ENCODE results near the gene CCR7. TPM values are rescaled to one million over a fixed set of nuclear protein-coding genes. Genes with fewer than 3 reads are reported as not detected.
"Not testable (repeated sequence)": the region's sequence is repeated elsewhere in the genome, so short reads cannot be mapped to it uniquely, and the experiment has no call there.

CCR7 gene
- total RNA-seq, 2 donors from 2014 or later: 0.31 to 0.95 TPM

GRCh38 chr17:40553694-40554534 is 11.4 kb downstream of the CCR7 start:
- no peak for ATAC-seq
- DNase-seq: no peak
- intact Hi-C loops (cut with DNase I, micrococcal nuclease): no loop called here

DNA sequence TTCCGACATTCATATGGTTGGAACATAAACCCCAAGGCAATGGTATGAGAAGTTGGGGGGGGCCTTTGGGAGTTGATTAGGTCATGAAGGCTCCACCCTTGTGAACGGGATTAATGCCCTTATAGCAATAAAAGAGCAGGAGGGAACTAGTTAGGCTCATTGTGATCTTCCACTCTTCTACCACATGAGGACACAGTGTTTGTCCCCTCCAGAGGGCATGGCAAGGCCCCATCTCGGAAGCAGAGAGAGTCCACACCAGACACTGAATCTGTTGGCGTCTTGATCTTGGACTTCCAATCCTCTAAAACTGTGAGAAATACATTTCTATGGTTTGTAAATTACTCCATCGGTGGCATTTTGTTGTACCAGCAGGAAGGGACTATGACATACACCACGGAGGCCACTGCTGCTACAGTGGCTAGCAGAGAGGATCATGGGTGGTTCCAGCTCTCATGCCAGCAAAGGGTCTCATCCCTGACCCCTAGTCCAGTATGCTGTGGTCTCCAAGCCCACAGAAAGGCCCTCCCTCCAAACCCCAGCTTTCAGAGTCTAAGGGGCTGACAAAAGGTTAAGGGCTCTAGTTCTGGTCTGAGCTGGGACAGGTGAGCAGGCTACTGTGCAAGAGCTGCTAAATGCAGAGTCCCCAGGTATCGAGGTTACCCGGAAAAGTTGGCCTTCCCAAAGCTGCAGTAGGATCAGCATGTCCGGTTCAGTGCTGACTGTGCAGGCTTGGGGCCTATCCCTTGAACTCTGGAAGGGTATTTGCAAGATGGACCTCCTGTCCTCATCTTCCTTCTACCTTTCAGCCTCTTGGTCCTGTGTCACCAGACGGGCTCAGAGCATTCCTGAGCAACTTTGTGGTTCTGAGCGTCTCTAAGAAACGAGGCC is 12.2 kb downstream of the CCR7 start:
- intact Hi-C loops (cut with DNase I, micrococcal nuclease): no loop called here
- peak in 1 of 2 donors; percentile 7 for DNase-seq
- ATAC-seq: no peak

GRCh38 chr17:40551879-40552768 is 13.1 kb downstream of the CCR7 start:
- no peak for ATAC-seq
- intact Hi-C loops (cut with DNase I, micrococcal nuclease): no loop called here
- peak in 1 of 2 donors; percentile 19 for DNase-seq

GRCh38 chr17:40551091-40551878 is 14.0 kb downstream of the CCR7 start:
- intact Hi-C loops (cut with DNase I, micrococcal nuclease): no loop called here
- ATAC-seq (peak; percentile 27), DNase-seq (peak; percentile 33 to 74)

GRCh38 chr17:40550608-40551007 is 14.7 kb downstream of the CCR7 start:
- intact Hi-C loops (cut with DNase I, micrococcal nuclease): no loop called here
- ATAC-seq: no peak
- DNase-seq: peak in 1 of 2 donors; percentile 16

- peak in 1 of 2 donors; percentile 16 for DNase-seq
- intact Hi-C loops (cut with DNase I, micrococcal nuclease): no loop called here
Measured at GRCh38 chr17:40548982-40549685, 16.1 kb downstream of the CCR7 start.

DNA sequence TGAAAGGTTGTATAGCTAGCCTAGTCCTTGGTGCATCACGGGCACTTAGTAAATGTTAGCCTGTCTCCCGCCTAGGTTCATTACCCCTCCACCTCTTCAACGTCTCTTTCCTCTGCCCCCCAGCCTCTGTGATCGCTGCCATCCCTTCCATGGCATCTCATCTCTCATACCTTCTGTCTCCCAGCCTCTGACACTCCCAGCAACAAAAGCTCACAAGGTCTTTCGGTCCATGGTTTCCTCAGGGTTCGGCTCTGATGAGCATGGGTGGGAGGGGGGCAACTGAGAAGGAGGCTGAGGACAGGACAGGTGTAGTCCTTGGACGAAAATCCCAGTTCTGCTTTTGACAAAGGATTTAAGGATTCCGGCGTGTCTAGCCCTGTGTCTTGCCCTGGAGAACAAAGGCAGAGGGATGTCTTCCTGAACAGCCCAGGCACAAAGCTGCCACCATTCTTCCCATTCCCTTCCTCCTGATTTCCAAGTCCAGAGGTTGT is 16.7 kb downstream of the CCR7 start:
- intact Hi-C loops (cut with DNase I, micrococcal nuclease): no loop called here
- ATAC-seq (no peak), DNase-seq (no peak)

More at GRCh38 chr17:40548982-40549685, 16.1 kb downstream of the CCR7 start:
- peak; percentile 86 for ATAC-seq

DNA sequence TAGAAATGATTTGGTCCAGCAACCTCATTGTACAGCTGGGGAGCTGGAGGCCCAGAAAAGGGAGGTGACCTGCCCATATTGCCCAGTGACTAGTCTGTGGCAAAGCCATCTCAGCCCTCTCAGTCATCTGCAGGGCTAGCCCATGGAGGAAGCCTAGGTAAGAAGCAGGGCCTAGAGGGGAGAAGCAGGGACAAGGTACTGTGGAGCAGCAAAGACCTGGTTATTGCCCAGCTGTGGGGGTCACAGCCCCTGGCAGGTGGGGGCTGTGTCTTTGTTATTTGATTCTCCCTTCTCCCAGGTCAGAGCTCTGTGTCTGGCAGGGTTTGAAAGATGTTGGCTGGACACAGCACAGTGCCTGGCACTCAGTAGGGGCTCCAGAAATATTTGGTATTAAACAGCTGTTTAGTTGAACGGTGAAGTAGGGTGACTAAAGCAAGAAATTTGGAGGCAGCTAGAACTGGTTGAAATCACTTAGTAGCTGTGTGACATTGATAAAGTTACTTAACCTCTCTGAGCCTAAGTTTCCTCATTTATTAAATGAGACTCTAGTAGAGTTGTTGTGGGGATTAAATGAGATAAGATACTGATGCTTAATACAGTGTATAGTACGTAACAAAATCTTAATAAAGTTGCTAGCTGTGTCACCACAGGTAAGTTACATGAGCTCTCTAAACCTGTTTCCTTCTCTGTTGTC is 17.3 kb downstream of the CCR7 start:
- DNase-seq (no peak), ATAC-seq (no peak)
- intact Hi-C loops (cut with DNase I, micrococcal nuclease): no loop called here

DNA sequence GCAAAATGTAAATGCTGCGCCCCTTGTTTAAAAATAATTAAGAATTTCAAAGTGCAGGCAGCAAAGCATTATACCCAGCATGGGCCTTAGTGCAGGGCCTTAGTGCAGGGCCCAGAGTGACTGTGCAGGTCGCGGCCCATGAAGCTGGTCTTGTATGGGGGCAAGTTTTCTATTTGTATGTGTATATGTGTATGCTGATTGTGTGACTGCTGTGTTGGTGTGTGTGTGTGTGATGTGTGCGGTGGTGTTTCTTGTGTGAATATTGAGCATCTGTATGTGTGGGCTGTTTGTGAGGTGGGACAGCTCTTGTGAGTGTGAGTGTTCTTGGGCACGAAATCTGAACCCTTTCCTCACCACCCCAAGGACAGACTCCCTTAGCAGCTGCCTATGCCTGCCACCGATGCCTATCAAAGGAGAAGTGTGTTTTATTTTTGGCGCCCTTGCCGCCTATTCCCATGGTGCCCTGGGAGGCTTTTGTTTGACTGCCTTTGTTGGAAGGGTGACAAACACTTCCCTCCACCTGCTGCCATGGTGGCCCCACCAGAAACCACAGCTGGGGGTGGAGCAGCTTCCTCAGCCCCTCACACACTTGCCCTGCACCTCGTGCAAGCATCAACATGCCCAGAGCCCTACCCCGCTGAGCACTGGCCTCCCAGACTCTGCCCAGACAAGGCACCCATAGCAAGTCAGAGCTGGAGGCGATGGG is 18.0 kb downstream of the CCR7 start:
- ATAC-seq (no peak), DNase-seq (peak in 1 of 2 donors; percentile 24)
- intact Hi-C loops (cut with DNase I, micrococcal nuclease): no loop called here

- DNase-seq; ATAC-seq; intact Hi-C loops (cut with DNase I, micrococcal nuclease): not testable (repeated sequence)
Measured at GRCh38 chr17:40546497-40546896, 18.8 kb downstream of the CCR7 start.

- DNase-seq (peak in 1 of 2 donors; percentile 2), ATAC-seq (no peak)
- intact Hi-C loops (cut with DNase I, micrococcal nuclease): no loop called here
Measured at GRCh38 chr17:40545660-40546059, 19.6 kb downstream of the CCR7 start.

DNA sequence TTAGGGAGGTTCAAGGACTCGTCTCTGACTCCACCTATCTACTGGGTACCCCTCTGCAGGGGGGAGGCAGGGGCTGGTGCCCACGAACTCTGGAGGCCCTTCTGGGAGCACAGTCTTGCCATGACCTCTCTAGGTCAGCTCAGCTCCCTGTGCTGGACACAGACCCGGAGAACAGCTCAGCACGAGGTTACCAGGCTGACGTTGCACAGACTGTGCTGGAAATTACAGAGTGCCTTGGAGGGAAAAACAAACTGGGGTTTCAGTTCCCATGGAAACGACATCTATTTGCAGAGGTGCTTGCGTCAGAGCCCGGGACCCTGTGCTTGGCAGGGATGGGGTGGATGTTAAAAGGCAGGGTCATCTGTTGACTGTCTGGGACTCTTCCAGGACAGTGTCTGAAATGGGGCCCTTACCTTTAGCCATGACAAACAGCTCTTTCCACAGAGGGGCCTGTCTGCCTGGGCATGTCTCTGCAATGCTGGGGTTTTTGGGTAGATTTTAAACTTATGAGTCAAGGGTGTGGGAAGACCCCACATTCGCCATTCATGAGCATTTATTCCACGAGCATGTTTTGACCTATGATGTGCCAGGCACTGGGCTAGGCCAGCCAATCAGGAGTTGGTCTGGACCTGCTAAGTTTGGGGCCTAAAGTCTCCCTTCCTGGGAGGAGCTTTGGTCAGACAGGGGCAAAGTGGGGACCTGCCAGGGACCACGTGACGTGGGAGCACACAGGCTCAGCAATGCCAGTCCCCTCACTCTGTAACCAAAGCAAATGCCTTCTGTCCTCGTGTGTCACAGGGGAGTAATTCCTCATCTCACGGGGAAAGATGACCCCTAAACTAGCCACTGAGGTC is 22.5 kb downstream of the CCR7 start:
- DNase-seq: peak in 1 of 2 donors; percentile 81
- intact Hi-C loops (cut with DNase I, micrococcal nuclease): no loop called here
- peak; percentile 37 for ATAC-seq

DNA sequence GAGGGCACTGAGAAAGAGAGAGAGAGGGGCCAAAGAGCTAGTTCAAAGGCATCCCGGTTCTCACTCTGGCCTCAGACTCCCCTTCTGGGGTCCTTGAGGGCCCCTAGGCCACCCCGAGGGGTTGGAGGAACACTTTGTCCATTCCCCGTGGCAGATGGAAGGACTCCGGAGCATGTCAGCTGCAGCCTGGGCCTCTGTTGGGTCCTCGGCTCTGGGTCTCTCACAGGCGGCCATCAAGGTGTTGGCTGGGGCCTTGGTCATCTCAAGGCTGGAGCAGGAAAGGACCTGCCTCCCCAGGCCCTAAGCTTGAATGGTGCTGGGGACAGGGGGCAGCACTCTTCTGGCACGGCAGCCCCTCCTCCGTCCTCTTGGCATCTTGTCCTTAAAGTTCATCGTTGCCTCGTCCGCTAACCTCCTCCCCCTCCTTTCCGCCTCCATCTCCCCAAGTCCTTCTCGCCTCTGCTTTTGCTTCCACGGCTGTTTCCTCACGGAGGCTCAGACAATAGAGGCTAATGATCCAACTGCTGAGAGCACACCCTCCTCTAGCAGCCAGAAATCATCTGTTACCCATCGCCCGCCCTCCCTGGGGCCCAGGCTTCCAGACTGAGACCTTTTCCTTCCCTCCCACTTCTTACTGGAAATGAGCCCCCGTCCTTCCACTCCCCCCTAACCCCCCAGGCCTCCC is 23.3 kb downstream of the CCR7 start:
- DNase-seq: no peak
- intact Hi-C loops (cut with DNase I, micrococcal nuclease): no loop called here
- peak; percentile 16 for ATAC-seq

DNA sequence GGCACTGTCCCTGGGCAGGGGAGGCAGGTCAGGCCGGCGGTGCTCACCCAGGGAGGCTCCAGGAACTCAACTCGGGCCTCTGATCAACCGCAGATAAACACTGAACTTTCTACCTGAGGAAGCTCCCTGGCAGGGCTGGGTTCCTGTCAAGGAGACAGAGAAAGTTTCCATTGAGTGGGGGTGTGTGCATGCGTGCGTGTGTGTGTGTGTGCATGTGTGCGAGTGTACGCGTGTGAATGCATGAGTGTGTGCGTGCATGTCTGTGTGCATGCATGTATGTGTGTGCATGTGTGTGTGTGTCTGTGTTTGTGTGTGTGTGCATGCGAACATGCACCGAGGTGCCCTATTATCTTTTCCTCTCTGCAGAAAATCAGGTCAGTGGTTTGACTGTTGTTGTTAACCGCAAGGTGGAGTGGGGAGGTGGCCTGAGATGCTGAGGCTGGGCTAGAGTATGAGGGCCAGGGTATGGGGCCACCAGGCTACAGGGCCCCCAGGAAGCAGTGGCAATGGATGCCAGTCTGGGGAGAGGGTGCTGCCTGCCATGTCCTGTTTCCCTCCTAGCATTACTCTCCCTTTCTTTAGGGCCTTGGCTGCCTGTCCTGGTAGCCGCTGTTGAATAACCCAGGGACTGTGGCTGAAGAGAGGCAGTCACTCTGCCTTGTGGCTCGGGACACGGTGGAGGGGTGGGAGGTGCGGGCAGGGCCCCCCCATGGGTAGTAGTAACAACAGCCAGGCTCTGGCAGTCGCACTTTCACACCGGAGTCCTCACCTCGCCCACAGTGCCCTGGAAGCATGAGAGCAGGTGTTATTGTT is 24.0 kb downstream of the CCR7 start:
- intact Hi-C loops (cut with DNase I, micrococcal nuclease): no loop called here
- peak in 1 of 2 donors; percentile 22 for DNase-seq
- peak; percentile 15 for ATAC-seq
